A673 (cell line): ENCODE data around the gene BSPH1.
"Not testable (repeated sequence)": the region's sequence is repeated elsewhere in the genome, so short reads cannot be mapped to it uniquely, and the experiment has no call there.

Experiments
- EZH2 ChIP-seq: fragments of 200-600 bp; sonication (generic); IDR thresholded peaks from 2 replicates; pipeline ENCODE4 v1.6.1; 2017; ENCODE audit warnings: borderline replicate concordance, low read depth, mild to moderate bottlenecking, mixed read lengths, antibody characterized with exemption, low read length; ENCODE audit not compliant: poor library complexity, severe bottlenecking
- TF ChIP-seq, protein P1 (sequence below): fragments of 300-800, 200-600 bp; sonication (generic); conservative IDR thresholded peaks from 2 replicates; pipeline ENCODE4 v1.5.1; 2017; ENCODE audit warnings: low read depth, mild to moderate bottlenecking, antibody characterized with exemption, low read length, moderate library complexity, mixed read lengths

DNA sequence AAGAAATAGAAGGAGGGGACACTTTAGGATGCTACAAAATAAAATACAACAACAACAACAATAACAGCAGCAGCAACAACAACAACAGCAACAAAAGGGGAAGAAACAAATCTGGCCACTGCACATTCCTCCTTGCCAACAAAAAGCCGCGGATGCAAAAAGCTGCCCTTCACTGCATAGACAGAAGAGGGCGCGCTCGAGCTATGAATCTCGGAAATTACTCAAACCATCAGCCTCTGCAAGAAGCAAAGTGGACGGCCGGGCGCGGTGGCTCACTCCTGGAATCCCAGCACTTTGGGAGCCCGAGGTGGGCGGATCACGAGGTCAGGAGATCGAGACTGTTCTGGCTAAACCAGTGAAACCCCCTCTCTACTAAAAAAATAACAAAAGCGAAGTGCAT, 71.9 kb downstream of the BSPH1 start:
- TF ChIP-seq, protein P1, sequence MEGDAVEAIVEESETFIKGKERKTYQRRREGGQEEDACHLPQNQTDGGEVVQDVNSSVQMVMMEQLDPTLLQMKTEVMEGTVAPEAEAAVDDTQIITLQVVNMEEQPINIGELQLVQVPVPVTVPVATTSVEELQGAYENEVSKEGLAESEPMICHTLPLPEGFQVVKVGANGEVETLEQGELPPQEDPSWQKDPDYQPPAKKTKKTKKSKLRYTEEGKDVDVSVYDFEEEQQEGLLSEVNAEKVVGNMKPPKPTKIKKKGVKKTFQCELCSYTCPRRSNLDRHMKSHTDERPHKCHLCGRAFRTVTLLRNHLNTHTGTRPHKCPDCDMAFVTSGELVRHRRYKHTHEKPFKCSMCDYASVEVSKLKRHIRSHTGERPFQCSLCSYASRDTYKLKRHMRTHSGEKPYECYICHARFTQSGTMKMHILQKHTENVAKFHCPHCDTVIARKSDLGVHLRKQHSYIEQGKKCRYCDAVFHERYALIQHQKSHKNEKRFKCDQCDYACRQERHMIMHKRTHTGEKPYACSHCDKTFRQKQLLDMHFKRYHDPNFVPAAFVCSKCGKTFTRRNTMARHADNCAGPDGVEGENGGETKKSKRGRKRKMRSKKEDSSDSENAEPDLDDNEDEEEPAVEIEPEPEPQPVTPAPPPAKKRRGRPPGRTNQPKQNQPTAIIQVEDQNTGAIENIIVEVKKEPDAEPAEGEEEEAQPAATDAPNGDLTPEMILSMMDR = not testable (repeated sequence)
- TF ChIP-seq EZH2 = not testable (repeated sequence)
